Fibroblast of lung (primary cell): ENCODE measurements around the gene CERS1. TPM values are rescaled to one million over a fixed set of nuclear protein-coding genes. Genes with fewer than 3 reads are reported as not detected.

Experiments used
- DNase-seq, 2 donors: peaks; one replicate each; pipeline versions ENCODE4 v3.0.0 to v3.0.0-alpha.2; 2010; ENCODE audit warnings: low read depth in 2 of 2
- H2AFZ ChIP-seq: 2 replicates; pipeline ENCODE4 v1.5.1; 2012; ENCODE audit warnings: low read length, control low read depth, inconsistent platforms
- H3K27ac ChIP-seq: 2 replicates; pipeline ENCODE4 v1.5.1; 2011; ENCODE audit warnings: low read length, control low read depth; ENCODE audit not compliant: insufficient read depth
- H3K27me3 ChIP-seq: 2 replicates; pipeline ENCODE4 v1.5.1; 2011; ENCODE audit warnings: mild to moderate bottlenecking, low read length; ENCODE audit not compliant: control insufficient read depth, insufficient read depth
- H3K36me3 ChIP-seq: 2 replicates; pipeline ENCODE4 v1.5.1; 2011; ENCODE audit warnings: low read length; ENCODE audit not compliant: control insufficient read depth, insufficient read depth
- H3K4me1 ChIP-seq: 2 replicates; pipeline ENCODE4 v1.5.1; 2011; ENCODE audit warnings: low read length; ENCODE audit not compliant: control insufficient read depth, insufficient read depth; ENCODE audit errors: extremely low read depth
- H3K4me2 ChIP-seq: 2 replicates; pipeline ENCODE4 v1.5.1; 2011; ENCODE audit warnings: low read length, control low read depth; ENCODE audit not compliant: insufficient read depth; ENCODE audit errors: extremely low read depth
- H3K4me3 ChIP-seq, 4 experiments: fragments of 200-600 bp in 1 of 4; sonication (generic) in 1 of 4; replicated peaks in 1 of 4; 2 replicates each; pipeline ENCODE4 v1.5.1; 2011 to 2016; ENCODE audit warnings: low read length in 4 of 4, low read depth in 3 of 4, mild to moderate bottlenecking in 3 of 4, control low read depth in 2 of 4, inconsistent platforms in 1 of 4, mixed read lengths in 1 of 4; ENCODE audit not compliant: insufficient read depth in 1 of 4; ENCODE audit errors: control extremely low read depth in 1 of 4
- H3K79me2 ChIP-seq: 2 replicates; pipeline ENCODE4 v1.5.1; 2012; ENCODE audit warnings: mild to moderate bottlenecking, low read length, inconsistent platforms; ENCODE audit not compliant: control insufficient read depth, insufficient read depth
- H3K9ac ChIP-seq: 2 replicates; pipeline ENCODE4 v1.5.1; 2011; ENCODE audit warnings: mild to moderate bottlenecking, low read length, control low read depth; ENCODE audit not compliant: insufficient read depth
- H3K9me3 ChIP-seq: 2 replicates; pipeline ENCODE4 v1.5.1; 2012; ENCODE audit warnings: low read depth, low read length; ENCODE audit not compliant: control insufficient read depth, insufficient read depth
- H4K20me1 ChIP-seq: 2 replicates; pipeline ENCODE4 v1.5.1; 2011; ENCODE audit warnings: low read length; ENCODE audit not compliant: control insufficient read depth, insufficient read depth; ENCODE audit errors: extremely low read depth
- CTCF ChIP-seq, 2 donors: IDR thresholded peaks in 1 of 2; conservative IDR thresholded peaks in 1 of 2; 1 replicate in 1 of 2; 2 replicates in 1 of 2; pipeline ENCODE4 v1.5.1; 2011 to 2012; ENCODE audit warnings: low read length in 2 of 2, control low read depth in 1 of 2, inconsistent platforms in 1 of 2, low read depth in 1 of 2, mild to moderate bottlenecking in 1 of 2
- EZH2 ChIP-seq: IDR thresholded peaks from 2 replicates; pipeline ENCODE4 v1.5.1; 2012; ENCODE audit warnings: low read length, control low read depth, mild to moderate bottlenecking; ENCODE audit errors: missing control alignments
- polyA plus RNA-seq, 2 donors: library from polyadenylated mRNA; depleted of rRNA in 1 of 2; stranded (reverse) in 1 of 2; unstranded in 1 of 2; fragments of >200 nt; gene quantifications; 2 replicates each; pipeline ENCODE4 v1.2.1, GENCODE V29; 2011 to 2012; ENCODE audit warnings: missing spikeins in 1 of 2
- total RNA-seq: library from RNA; depleted of rRNA; stranded (reverse); fragments of >200 nt; gene quantifications from 2 replicates; pipeline ENCODE4 v1.2.1, GENCODE V29; 2014

The CERS1 gene
- total and polyA plus RNA-seq, 2 donors (not counting 1 experiment from before 2014, with no cell fraction given) = 0.23 to 1.7 TPM

DNA sequence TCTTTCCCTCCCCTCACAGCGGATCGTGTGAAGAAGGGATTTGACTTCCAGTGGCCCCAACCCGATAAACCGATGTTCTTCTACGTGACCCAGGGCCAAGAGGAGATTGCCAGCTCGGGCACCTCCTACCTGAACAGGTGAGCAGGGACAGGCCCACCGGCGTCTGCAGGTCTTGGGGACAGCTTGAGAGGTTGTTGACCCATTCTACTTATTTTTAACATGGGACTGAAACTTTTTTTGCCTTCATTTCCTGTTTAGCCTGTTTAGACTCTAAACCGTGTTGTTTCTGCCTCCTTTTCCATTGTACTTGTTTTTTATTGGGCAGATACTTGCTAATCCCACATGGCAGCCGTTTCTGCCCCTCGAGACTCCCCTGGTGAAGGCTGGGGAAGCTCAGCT lies 35.7 kb downstream of the CERS1 start:
- H2AFZ ChIP-seq = no peak overlapping the region
- no peak overlapping the region for H3K4me3 ChIP-seq
- DNase-seq = no peak
- TF ChIP-seq CTCF (conservative IDR thresholded peaks at IDR 0.05 in 1 of 2, IDR thresholded peaks at IDR 0.05 in 1 of 2; ENCODE audit: low read depth in 1 of 2, low read length in 2 of 2) (no peak), EZH2 (no peak)
- H3K4me2 ChIP-seq = no peak overlapping the region
- H3K27me3 ChIP-seq = no peaks in the 10 kb centered on the region
- no peak overlapping the region for H3K9ac ChIP-seq
- no peaks in the 10 kb centered on the region for H3K9me3 ChIP-seq
- H4K20me1 ChIP-seq = no peaks in the 10 kb centered on the region
- H3K4me1 ChIP-seq = no peaks in the 10 kb centered on the region
- H3K79me2 ChIP-seq = no peaks in the 10 kb centered on the region
- H3K27ac ChIP-seq = no peak overlapping the region
- peaks cover 59% of the 10 kb centered on the region for H3K36me3 ChIP-seq

DNA sequence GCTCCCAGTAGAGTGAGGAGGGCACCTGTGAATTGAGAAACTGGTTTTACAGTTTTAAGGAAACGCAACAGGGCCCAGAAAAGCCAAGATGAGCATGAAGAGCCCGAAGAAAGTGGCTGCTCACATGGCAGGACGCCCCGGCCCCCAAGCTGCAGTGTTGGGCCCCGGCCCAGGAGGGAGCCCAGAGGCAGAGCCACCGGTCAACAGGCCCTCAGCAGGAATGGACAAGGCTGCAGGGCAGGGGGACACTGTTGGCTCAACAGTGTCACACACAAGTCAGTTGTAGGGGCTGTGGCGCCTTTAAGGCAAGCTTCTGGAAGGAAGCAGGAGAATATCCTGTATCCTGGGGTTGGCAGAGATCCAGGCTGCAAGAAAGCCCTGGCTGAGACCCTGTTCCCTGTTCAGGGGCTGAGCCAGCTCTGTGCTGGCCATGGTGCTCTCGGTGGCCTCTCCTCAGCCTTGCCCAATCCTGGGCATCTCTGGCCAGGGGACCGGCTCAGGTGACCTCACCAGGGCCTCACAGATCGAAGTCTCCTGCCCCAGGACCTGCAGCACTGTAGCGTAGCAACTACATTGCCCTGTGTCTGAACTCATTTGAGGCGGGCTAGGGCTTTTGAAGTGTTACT lies 36.2 kb downstream of the CERS1 start:
- TF ChIP-seq CTCF (conservative IDR thresholded peaks at IDR 0.05 in 1 of 2, IDR thresholded peaks at IDR 0.05 in 1 of 2; ENCODE audit: low read depth in 1 of 2, low read length in 2 of 2) (no peak), EZH2 (no peak)
- no peaks in the 10 kb centered on the region for H3K9me3 ChIP-seq
- H3K27me3 ChIP-seq = no peaks in the 10 kb centered on the region
- H3K4me2 ChIP-seq = no peak overlapping the region
- H3K9ac ChIP-seq = no peak overlapping the region
- H3K79me2 ChIP-seq = peaks cover under 1% of the 10 kb centered on the region
- no peak overlapping the region for H3K27ac ChIP-seq
- no peak overlapping the region for H2AFZ ChIP-seq
- peaks cover 60% of the 10 kb centered on the region for H3K36me3 ChIP-seq
- peak in 1 of 2 donors; percentile 8 for DNase-seq
- no peaks in the 10 kb centered on the region for H4K20me1 ChIP-seq
- no peaks in the 10 kb centered on the region for H3K4me1 ChIP-seq
- H3K4me3 ChIP-seq = no peak overlapping the region

DNA sequence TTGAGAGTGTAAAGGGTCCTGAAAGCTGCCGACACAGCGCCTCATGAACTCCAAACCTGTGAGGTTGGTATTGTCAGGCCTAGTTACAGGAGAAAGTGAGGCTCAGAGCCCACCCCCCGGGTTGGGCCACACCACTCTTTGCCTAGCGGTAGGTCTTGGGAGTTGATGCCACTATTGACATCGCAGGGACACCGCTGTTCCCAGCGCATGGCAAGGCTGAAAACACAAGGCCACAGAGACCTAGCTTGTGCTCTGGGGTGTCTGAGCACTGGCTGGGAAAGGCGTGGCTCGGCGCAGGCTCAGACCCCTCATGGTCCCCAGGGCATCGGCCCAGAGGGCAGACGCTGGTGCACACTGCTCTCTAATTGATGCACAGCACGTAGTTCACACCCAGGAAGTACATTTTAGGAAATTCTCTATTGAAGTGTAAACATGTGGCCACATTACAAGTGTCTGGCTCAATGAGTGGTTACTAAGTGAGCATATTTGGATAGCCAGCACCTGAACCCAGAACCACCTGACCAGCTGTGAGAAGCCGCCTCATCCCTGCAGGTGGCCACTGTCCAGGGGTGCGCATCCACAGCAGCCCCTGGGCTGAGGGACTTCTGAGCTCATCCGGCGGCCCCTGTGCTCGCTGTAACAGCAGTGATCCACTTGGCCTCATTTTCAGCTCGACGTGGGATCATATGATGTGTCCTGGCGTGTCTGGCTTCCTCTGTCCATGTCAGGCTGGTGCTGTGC lies 36.9 kb downstream of the CERS1 start:
- Histone ChIP-seq H3K9me3 (no peaks in the 10 kb centered on the region), H3K4me1 (no peaks in the 10 kb centered on the region), H3K36me3 (peaks cover 63% of the 10 kb centered on the region), H2AFZ (no peak overlapping the region), H3K27ac (no peak overlapping the region), H3K4me2 (no peak overlapping the region), H3K4me3 (no peak overlapping the region), H3K9ac (no peak overlapping the region), H3K27me3 (no peaks in the 10 kb centered on the region), H3K79me2 (peaks cover 3% of the 10 kb centered on the region), H4K20me1 (no peaks in the 10 kb centered on the region)
- no peak for TF ChIP-seq CTCF (conservative IDR thresholded peaks at IDR 0.05 in 1 of 2, IDR thresholded peaks at IDR 0.05 in 1 of 2; ENCODE audit: low read depth in 1 of 2, low read length in 2 of 2)
- TF ChIP-seq EZH2 = no peak
- no peak for DNase-seq
